GM06990 (cell line): ENCODE data around the gene SYCP2.

Source experiments
- DNase-seq: peaks from one replicate; pipeline ENCODE4 v3.0.0-alpha.2; 2011; ENCODE audit not compliant: insufficient read length; ENCODE audit errors: extremely low read depth
- H3K27me3 ChIP-seq: replicated peaks from 2 replicates; pipeline ENCODE4 v1.6.0; 2011; ENCODE audit warnings: low read length; ENCODE audit not compliant: control insufficient read depth, insufficient read depth
- H3K36me3 ChIP-seq: 2 replicates; pipeline ENCODE4 v1.5.1; 2011; ENCODE audit warnings: low read length; ENCODE audit not compliant: control insufficient read depth, insufficient read depth
- H3K4me3 ChIP-seq: replicated peaks from 2 replicates; pipeline ENCODE4 v1.5.1; 2011; ENCODE audit warnings: low read depth, mild to moderate bottlenecking, control low read depth, low read length
- CTCF ChIP-seq: IDR thresholded peaks from 2 replicates; pipeline ENCODE4 v1.5.1; 2011; ENCODE audit warnings: low read length, control low read depth, mild to moderate bottlenecking, inconsistent platforms; ENCODE audit not compliant: insufficient read depth, poor library complexity, severe bottlenecking

Gene SYCP2

GRCh38 chr20:59820204-59821041 lies 113.0 kb downstream of the SYCP2 start:
- TF ChIP-seq CTCF: no peak
- no peak for DNase-seq
- Histone ChIP-seq H3K4me3 (no peak overlapping the region), H3K36me3 (no peaks in the 10 kb centered on the region), H3K27me3 (no peaks in the 10 kb centered on the region)

GRCh38 chr20:59819496-59820203 lies 113.8 kb downstream of the SYCP2 start:
- no peak overlapping the region for H3K4me3 ChIP-seq
- no peaks in the 10 kb centered on the region for H3K27me3 ChIP-seq
- H3K36me3 ChIP-seq: no peaks in the 10 kb centered on the region
- TF ChIP-seq CTCF: no peak
- no peak for DNase-seq

GRCh38 chr20:59818911-59819310 lies 114.5 kb downstream of the SYCP2 start:
- H3K4me3 ChIP-seq: no peak overlapping the region
- no peak for TF ChIP-seq CTCF
- H3K27me3 ChIP-seq: no peaks in the 10 kb centered on the region
- no peaks in the 10 kb centered on the region for H3K36me3 ChIP-seq
- no peak for DNase-seq

GRCh38 chr20:59817846-59818615 lies 115.4 kb downstream of the SYCP2 start:
- no peaks in the 10 kb centered on the region for H3K36me3 ChIP-seq
- TF ChIP-seq CTCF: no peak
- DNase-seq: no peak
- H3K27me3 ChIP-seq: no peaks in the 10 kb centered on the region
- no peak overlapping the region for H3K4me3 ChIP-seq

GRCh38 chr20:59817406-59817805 lies 116.0 kb downstream of the SYCP2 start:
- DNase-seq: no peak
- Histone ChIP-seq H3K27me3 (no peaks in the 10 kb centered on the region; the same call in 1 of the 2 replicates), H3K36me3 (no peaks in the 10 kb centered on the region), H3K4me3 (no peak overlapping the region)
- TF ChIP-seq CTCF: no peak
